ENCODE measurements around the gene IL22RA2. TPM values are rescaled to one million over a fixed set of nuclear protein-coding genes. Genes with fewer than 3 reads are reported as not detected.

IL22RA2 gene
- total and polyA plus RNA-seq, 12 donors: 0.12 TPM; not detected in 11

DNA sequence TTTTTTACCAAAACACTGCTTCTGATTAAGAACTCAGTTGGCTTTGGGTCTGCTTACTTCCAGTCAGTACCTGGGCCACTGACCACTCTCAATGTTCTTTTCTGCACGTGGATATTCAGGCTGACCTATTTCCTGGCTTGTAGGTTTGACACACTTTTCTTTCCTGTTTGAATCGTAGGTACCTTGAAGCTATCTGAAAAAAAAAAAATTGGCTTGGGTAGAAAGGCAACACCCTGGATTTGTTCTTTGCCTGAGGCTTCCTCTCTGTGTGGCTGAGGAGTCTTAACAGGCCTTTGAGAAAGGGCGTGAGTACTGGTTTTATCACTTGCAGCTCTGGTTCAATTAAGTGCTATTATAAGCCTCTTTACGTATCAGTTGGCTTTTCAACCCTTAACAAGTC lies 68.1 kb downstream of the IL22RA2 start:
- peak in 7 of 8 donors; percentile 13 to 87 (median 61) for ATAC-seq
- TF ChIP-seq CTCF (IDR thresholded peaks at IDR 0.05): no peak
- no peak for DNase-seq
- no peak overlapping the region for H3K4me3 ChIP-seq
- 56 to 70% methylated on average over 4 of the region's 4 CpGs for WGBS, 2 donors
- no peaks in the 10 kb centered on the region for H3K36me3 ChIP-seq
- H3K9me3 ChIP-seq: peaks cover 0 to 11% (median 0%) of the 10 kb centered on the region in 11 donors
- H3K4me1 ChIP-seq: peaks cover 0 to 20% (median 0%) of the 10 kb centered on the region in 9 donors
- H3K27ac ChIP-seq: peak overlapping the region in 7 of 10 donors; percentile 5 to 71 (median 40)
- intact Hi-C loops (cut with DNase I): loop anchor here in 2 of 10 donors (5.0 to 10.0 kb wide), 2 partner anchors 99 to 112 kb away; partner anchors contain the start of gene IFNGR1 (in 1 of the 2)
- no peaks in the 10 kb centered on the region for H3K27me3 ChIP-seq

GRCh38 chr6:137104926-137105325 lies 68.5 kb downstream of the IL22RA2 start:
- no peak for TF ChIP-seq CTCF (IDR thresholded peaks at IDR 0.05)
- intact Hi-C loops (cut with DNase I): loop anchor here in 3 of 10 donors (5.0 to 10.0 kb wide), 3 partner anchors 100 to 162 kb away; partner anchors contain the start of gene IFNGR1 (in 1 of the 3)
- peaks cover 0 to 20% (median 0%) of the 10 kb centered on the region in 9 donors for H3K4me1 ChIP-seq
- peaks cover 0 to 11% (median 0%) of the 10 kb centered on the region in 11 donors for H3K9me3 ChIP-seq
- 66 to 77% methylated on average over 3 of the region's 3 CpGs for WGBS, 2 donors
- H3K36me3 ChIP-seq: no peaks in the 10 kb centered on the region
- ATAC-seq (peak in 3 of 8 donors; percentile 16 to 64 (median 22)), DNase-seq (no peak)
- no peaks in the 10 kb centered on the region for H3K27me3 ChIP-seq
- no peak overlapping the region for H3K4me3 ChIP-seq
- peak overlapping the region in 8 of 10 donors; percentile 5 to 71 (median 40) for H3K27ac ChIP-seq

DNA sequence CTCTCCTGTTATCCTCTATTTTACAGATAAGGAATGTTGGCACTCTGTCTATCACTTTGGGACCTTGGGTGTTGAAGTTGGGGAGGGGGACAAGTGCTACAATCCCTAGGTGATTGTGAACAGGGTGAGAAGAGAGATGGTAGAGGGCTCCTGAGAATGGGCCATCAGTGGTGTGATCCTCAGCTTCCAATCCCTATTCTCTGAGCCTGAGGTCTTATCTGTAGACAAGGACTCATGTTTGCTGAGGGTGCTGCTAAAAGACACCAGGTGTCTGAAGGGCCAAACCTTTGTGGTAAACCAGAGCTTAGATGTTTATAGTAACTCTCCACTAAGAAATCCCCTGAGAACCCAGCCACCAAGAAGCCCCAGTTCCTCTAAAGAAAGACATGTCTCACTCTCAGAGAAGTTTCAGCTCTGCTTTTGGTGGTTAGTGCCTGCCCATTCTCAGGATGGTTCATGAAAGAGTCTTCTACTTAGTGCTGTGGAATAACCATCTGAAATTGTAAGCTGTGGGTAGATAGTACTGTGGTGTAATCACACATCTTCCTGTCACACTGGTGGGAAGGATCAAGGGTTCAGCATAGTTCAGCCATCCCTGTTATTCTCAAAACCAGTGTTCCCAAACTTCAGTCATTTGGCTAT lies 70.5 kb downstream of the IL22RA2 start:
- intact Hi-C loops (cut with DNase I): loop anchor here in 2 of 10 donors (5.0 to 10.0 kb wide), 2 partner anchors 102 to 164 kb away; no protein-coding TSS in a partner anchor
- no peak overlapping the region for H3K4me3 ChIP-seq
- peaks cover 0 to 20% (median 0%) of the 10 kb centered on the region in 9 donors for H3K4me1 ChIP-seq
- no peaks in the 10 kb centered on the region for H3K27me3 ChIP-seq
- no peak for DNase-seq
- ATAC-seq: no peak
- H3K36me3 ChIP-seq: no peaks in the 10 kb centered on the region
- H3K9me3 ChIP-seq: peaks cover 0 to 11% (median 0%) of the 10 kb centered on the region in 11 donors
- no peak overlapping the region for H3K27ac ChIP-seq
- no peak for TF ChIP-seq CTCF (IDR thresholded peaks at IDR 0.05)

GRCh38 chr6:137102050-137102848 lies 71.2 kb downstream of the IL22RA2 start:
- TF ChIP-seq CTCF (IDR thresholded peaks at IDR 0.05): no peak
- no peak for DNase-seq
- WGBS, 2 donors: 90 to 98% methylated on average over 3 of the region's 3 CpGs
- H3K27me3 ChIP-seq: no peaks in the 10 kb centered on the region
- peaks cover 0 to 20% (median 0%) of the 10 kb centered on the region in 9 donors for H3K4me1 ChIP-seq
- no peak for ATAC-seq
- H3K36me3 ChIP-seq: no peaks in the 10 kb centered on the region
- peaks cover 0 to 11% (median 0%) of the 10 kb centered on the region in 11 donors for H3K9me3 ChIP-seq
- no peak overlapping the region for H3K4me3 ChIP-seq
- intact Hi-C loops (cut with DNase I): loop anchor here in 2 of 10 donors (5.0 to 10.0 kb wide), 2 partner anchors 103 to 165 kb away; no protein-coding TSS in a partner anchor
- no peak overlapping the region for H3K27ac ChIP-seq

Measured in heart right ventricle (tissue), 16 donors.